ENCODE data around the gene KCND3. TPM values are rescaled to one million over a fixed set of nuclear protein-coding genes. Genes with fewer than 3 reads are reported as not detected.

The KCND3 gene
- polyA plus RNA-seq, 3 donors: not detected

- Histone ChIP-seq H3K9me3 (replicated peaks in 1 of 2; ENCODE audit: control insufficient read depth in 1 of 2, insufficient read depth in 1 of 2, low read length in 2 of 2) (no peaks in the 10 kb centered on the region), H3K4me1 (ENCODE audit: control insufficient read depth in 1 of 2, insufficient read depth in 2 of 2, low read length in 2 of 2) (no peaks in the 10 kb centered on the region), H2AFZ (ENCODE audit: insufficient read depth, low read depth, low read length, poor library complexity, severe bottlenecking) (no peak overlapping the region), H3K79me2 (ENCODE audit: insufficient read depth, low read length) (peaks cover 3% of the 10 kb centered on the region), H3K27ac (ENCODE audit: low read depth in 1 of 2, low read length in 2 of 2) (no peak overlapping the region), H3K4me3 (replicated peaks in 1 of 3; ENCODE audit: low read depth in 2 of 3, low read length in 3 of 3) (no peak overlapping the region), H3K27me3 (ENCODE audit: control insufficient read depth in 2 of 2, insufficient read depth in 2 of 2, low read length in 2 of 2) (no peaks in the 10 kb centered on the region), H3K36me3 (replicated peaks in 1 of 2; ENCODE audit: control insufficient read depth in 1 of 2, insufficient read depth in 2 of 2, low read length in 2 of 2) (peaks cover 26 to 30% of the 10 kb centered on the region in 2 donors), H3K4me2 (replicated peaks; ENCODE audit: extremely low read depth, low read length, poor library complexity, severe bottlenecking) (no peak overlapping the region), H4K20me1 (ENCODE audit: insufficient read depth, low read length) (no peaks in the 10 kb centered on the region), H3K9ac (ENCODE audit: insufficient read depth, low read length, poor library complexity, severe bottlenecking) (no peak overlapping the region)
- H3K27me3 Mint-ChIP-seq (ENCODE audit: low read depth in 3 of 3): peaks cover 0 to under 1% (median 0%) of the 10 kb centered on the region in 3 donors
- intact Hi-C loops (cut with micrococcal nuclease): no loop called here
- H3K27ac Mint-ChIP-seq: peak overlapping the region in 1 of 7 donors; percentile 46
- H3K9me3 Mint-ChIP-seq: no peaks in the 10 kb centered on the region
- no peak overlapping the region for H3K4me3 Mint-ChIP-seq
- H3K4me1 Mint-ChIP-seq: peaks cover 3% of the 10 kb centered on the region
- TF ChIP-seq CTCF (IDR thresholded peaks at IDR 0.05): no peak
- no peak for DNase-seq
- peaks cover 20 to 22% of the 10 kb centered on the region in 2 donors for H3K36me3 Mint-ChIP-seq
- WGBS (ENCODE audit: insufficient coverage): no CpG with 5 or more reads among the region's 4 CpGs
These were observed 218.6 kb downstream of the KCND3 start for GRCh38 chr1:111770916-111771315.

GRCh38 chr1:111769517-111770146 is 219.8 kb downstream of the KCND3 start:
- Histone ChIP-seq H3K4me3 (replicated peaks in 1 of 3; ENCODE audit: low read depth in 2 of 3, low read length in 3 of 3) (no peak overlapping the region), H3K36me3 (replicated peaks in 1 of 2; ENCODE audit: control insufficient read depth in 1 of 2, insufficient read depth in 2 of 2, low read length in 2 of 2) (peaks cover 39 to 43% of the 10 kb centered on the region in 2 donors), H3K79me2 (ENCODE audit: insufficient read depth, low read length) (peaks cover 3% of the 10 kb centered on the region), H2AFZ (ENCODE audit: insufficient read depth, low read depth, low read length, poor library complexity, severe bottlenecking) (no peak overlapping the region), H3K27me3 (ENCODE audit: control insufficient read depth in 2 of 2, insufficient read depth in 2 of 2, low read length in 2 of 2) (no peaks in the 10 kb centered on the region), H3K27ac (ENCODE audit: low read depth in 1 of 2, low read length in 2 of 2) (no peak overlapping the region), H3K9ac (ENCODE audit: insufficient read depth, low read length, poor library complexity, severe bottlenecking) (no peak overlapping the region), H4K20me1 (ENCODE audit: insufficient read depth, low read length) (no peaks in the 10 kb centered on the region), H3K4me2 (replicated peaks; ENCODE audit: extremely low read depth, low read length, poor library complexity, severe bottlenecking) (no peak overlapping the region), H3K4me1 (ENCODE audit: control insufficient read depth in 1 of 2, insufficient read depth in 2 of 2, low read length in 2 of 2) (no peaks in the 10 kb centered on the region), H3K9me3 (replicated peaks in 1 of 2; ENCODE audit: control insufficient read depth in 1 of 2, insufficient read depth in 1 of 2, low read length in 2 of 2) (no peaks in the 10 kb centered on the region)
- peak; percentile 50 to 76 (median 69) for DNase-seq
- Mint-ChIP-seq H3K4me3 (no peak overlapping the region), H3K4me1 (peaks cover 3% of the 10 kb centered on the region), H3K9me3 (no peaks in the 10 kb centered on the region), H3K27me3 (ENCODE audit: low read depth in 3 of 3) (no peaks in the 10 kb centered on the region), H3K36me3 (peaks cover 32 to 34% of the 10 kb centered on the region in 2 donors), H3K27ac (no peak overlapping the region)
- 0% methylated on average over 1 of the region's 6 CpGs for WGBS (ENCODE audit: insufficient coverage)
- intact Hi-C loops (cut with micrococcal nuclease): loop anchor here in 1 of 2 donors (5.0 kb wide), 1 partner anchor 52 kb away; no protein-coding TSS in a partner anchor
- peak; percentile 79 for TF ChIP-seq CTCF (IDR thresholded peaks at IDR 0.05)

Measured in CD14-positive monocyte (primary cell).